HG02642 (cell line): ENCODE measurements around the gene LIX1L.

Experiments used
- ATAC-seq: cut with Tn5 transposase; IDR thresholded peaks from one replicate; pipeline ENCODE4 v1.9.1; 2021; ENCODE audit warnings: mild to moderate bottlenecking; ENCODE audit not compliant: unreplicated experiment, poor library complexity

Gene LIX1L

DNA sequence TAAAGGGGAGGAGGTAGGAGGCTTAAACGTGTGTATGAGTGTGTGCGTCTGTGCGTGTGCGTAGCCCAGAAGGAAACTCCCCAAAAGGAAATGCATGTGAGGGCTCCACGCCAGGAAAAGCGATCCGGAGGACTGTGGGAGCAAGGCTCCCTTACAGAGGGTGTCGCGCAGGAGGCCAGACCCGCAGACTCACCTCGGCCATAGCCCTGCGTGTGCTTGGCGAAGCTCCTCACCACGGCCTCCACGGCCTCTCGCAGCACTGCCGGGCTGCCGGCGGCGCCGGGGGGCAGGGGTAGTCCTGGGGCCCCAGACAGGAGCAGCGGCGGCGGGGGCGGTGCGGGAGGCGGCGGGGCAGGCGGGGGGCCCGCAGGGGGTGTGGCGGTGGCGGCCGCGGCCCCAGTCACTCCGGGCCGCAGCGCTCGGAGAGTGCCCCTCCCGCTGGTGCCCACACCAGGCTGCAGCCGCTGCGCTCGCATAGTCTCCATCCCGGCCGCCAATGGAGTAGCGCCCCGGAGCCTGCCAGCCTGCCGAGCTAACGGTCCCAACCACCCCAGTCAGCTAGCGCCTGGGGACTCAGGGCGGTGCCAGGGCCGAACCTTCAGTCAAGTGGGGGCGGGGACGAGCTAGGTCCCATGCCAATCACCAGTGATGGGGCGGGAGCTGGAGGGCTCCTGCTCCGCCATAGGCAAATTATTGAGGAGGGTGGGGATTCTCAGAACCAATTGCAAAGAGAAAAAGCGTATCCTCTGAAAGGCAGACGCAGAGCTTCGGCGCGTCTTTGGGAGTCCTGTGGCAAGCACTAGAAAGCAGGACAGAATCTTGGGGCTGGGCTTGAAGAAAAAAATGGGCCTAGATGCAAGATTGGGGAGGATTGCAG, at the start of gene LIX1L:
TSS of gene LIX1L (minus strand) at position 575 of the 877 bp plus-strand sequence. CDS start at position 485, 90 bp downstream.
- ATAC-seq, result peak; percentile 89

DNA sequence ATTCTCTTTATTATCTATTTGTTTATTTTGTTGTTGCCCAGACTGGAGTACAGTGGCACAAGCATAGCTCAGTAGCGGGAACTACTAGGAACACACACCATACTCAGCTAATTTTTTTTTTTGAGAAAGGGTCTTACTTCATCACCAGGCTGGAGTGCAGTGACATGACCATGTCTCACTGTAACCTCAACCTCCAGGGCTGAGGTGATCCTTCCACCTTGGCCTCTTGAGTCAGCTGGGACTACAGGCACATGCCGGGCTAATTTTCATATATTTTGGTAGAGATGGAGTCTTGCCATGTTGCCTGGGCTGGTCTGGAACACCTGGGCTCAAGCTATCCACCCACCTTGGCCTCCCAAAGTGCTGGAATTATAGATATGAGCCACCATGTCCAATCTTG, 43.9 kb upstream of the LIX1L start:
- no peak for ATAC-seq

DNA sequence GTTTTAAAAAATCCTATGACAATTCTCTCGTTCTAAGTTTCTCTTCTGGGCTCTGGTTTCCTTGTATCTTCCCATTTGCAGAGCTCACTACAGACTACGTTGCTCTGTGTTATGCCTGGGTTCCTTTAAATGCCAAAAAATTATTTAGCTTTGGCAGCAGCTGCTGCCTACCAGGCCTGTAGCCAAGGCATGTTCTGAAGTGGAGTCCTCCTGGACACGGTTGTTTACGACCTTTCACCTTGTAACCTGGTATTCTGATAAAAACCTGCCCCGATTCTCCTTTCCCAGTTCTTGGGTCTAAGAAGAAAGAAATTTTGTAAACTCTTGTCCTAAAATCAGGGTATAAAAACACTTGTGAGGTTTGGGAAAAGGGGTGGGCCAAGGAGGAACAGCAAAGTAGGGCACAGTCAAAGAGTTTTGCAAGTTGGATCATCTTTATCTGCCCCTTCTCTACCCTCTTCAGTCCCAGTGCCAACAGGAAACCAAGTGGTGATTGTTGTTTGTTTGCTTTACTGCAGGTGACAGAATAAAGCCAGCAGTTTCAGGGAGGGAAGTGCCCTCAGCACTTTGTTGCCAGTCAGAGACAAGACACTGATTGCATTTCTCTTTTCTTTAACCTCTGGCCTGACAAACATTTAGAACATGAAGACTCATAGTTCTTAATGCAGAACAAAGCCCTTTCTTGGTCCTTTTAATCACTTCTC, 41.7 kb upstream of the LIX1L start:
- no peak for ATAC-seq

DNA sequence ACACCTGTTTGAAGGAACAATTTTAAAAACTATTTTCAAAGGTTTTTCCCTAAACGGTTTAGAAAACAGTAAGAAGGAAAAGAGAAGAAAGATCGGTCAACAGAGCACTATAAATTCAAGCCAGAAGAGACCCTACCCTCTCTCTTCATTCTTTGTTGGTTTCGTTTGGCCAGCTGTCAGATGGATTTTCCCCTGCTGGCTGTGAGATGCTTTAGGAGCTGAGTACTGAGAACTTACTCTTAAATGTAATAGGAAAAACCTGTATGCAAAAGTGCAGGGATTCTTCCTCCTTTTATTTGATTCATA, 39.9 kb upstream of the LIX1L start:
- ATAC-seq, result no peak

DNA sequence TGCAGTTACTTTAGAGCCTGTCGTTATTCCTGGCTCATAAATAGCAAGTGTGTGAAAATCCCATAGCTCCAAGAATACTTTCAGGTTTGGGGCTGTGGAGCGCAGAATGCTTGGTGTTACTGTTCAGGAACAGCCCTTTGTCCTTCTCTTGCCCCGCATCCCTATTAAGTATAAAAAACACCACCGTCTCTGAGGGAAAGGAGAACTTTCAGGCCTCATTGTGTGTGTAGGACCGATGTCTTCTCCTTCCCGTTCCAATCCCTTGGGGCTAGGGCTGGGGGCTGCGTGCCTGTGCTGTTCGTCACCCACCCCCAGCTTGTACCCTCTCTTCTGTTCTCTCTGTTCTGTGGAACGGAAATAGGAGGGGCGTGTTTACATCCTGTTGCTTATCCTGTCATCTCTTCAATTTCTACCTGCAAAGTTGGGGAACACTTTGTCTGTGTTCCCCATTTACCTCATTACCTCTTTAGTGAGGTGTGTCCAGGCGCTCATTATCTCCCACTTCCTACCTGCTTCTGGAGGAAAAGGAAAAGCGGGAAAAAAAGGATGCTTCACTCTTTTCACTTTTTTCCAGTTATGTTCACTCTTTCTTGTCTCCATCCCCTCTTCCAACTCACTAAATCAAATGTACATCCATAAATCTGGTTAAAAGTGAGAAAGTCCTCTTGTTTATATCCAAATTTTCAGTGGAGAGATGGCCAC, 39.4 kb upstream of the LIX1L start:
- peak; percentile 30 for ATAC-seq

DNA sequence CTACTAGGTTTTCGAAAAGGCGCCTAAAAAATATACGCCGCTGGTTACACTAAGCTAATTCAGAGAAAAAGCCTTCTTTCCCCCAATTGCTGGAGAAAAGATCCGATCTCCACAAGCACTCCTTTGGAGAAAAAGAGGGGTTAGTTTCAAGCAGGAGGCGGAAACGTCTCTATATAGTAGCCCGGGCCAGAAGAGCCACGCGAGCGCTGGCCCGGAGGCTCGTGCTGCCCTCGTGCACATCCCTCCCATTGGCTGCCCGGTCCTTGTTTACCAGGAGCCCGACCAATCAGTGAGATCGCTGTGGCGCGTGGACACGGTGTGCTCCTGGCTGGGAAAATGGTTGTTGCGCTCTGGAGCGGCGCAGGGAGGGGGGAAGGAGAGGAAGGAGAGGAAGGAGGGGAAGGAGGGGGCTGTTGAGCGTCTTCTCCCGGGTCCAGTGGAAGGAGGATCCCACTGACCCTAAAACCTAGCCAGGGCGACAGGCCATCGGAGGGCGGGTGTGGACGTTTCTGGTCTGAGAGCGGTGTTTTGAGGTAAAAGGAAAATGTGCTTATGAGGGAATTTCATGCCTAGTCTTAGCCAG, 38.7 kb upstream of the LIX1L start, which contains the start of gene TXNIP:
TSS of gene TXNIP (minus strand) at position 147 of the 583 bp plus-strand sequence. CDS start 313 bp downstream, outside the sequence.
- peak; percentile 97 for ATAC-seq

DNA sequence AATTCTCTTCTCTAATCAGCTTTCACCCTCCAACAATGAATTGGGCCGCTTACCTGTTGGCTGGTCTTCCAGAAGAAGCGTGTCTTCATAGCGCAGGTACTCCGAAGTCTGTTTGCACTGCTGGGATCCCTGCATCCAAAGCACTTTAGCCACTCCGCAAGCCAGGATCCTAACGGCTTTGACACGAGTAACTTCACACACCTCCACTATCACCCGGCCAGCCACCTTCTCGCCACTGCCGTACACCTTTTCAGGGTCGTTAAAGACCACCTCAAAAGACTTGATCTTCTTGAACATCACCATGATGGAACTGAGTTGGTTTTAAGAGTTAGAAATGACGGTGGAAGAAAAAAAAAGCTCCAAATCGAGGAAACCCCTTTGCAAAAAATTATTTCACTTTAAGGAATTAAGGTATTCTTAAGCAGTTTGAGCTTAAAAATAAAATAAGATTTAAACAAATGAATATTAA, 38.2 kb upstream of the LIX1L start:
- no peak for ATAC-seq

DNA sequence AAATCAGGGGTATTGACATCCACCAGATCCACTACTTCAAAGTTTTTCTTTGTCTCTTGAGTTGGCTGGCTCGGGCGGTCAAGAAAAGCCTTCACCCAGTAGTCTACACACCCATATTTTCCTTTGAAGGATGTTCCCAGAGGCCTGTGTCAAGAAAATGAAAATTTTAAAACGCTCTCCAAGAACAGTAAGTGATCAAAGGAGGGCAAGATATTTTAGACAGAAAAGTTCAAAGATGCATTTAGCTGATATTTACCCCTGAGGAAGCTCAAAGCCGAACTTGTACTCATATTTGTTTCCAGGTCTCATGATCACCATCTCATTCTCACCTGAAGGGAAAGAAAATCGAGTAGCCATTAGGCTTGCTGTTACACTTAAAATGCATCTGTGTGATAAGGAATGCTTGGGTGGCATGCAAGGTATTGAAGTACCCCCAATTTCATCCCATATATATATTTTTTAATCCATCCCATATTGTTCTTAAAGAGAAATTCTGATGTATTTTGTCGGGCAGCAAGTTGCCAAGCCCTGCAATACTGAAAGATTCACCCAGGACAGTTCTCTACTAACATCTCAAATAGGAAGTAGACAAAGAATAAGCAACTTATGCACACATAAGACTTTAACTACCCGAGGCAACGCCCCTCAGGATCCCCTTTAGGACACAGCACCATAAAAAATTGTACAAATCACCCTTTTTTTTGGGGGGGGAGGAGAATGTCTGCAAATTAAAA, 37.5 kb upstream of the LIX1L start:
- no peak for ATAC-seq

DNA sequence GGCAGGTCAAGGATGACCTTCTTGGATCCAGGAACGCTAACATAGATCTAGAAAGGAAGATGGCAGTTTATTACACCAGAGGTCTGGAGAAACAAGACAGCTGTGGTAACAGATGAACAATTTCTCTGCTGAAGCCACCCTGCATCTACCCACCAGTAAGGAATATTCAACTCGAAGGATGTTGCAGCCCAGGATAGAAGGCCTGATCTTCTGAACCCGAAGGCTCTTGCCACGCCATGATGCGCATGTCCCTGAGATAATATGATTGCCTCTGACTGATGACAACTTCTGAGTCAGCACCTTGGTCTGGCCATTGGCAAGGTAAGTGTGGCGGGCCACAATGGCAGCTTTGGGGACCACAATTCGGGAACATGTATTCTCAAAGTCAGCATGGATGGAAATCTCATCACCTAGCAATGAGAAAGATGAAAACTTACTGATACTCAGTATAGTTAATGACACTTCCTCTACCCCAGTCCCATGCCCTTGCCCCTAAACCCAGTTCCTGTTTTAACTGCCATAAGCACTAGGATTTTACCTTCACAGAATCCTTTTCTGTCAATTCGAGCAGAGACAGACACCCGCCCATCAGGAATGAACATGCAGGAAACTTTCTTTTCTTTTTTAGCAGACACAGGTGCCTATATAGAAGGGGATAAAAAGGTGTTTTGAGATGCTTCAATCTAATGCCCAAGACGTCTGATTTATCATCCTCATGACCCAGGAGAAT, 36.7 kb upstream of the LIX1L start:
- no peak for ATAC-seq

DNA sequence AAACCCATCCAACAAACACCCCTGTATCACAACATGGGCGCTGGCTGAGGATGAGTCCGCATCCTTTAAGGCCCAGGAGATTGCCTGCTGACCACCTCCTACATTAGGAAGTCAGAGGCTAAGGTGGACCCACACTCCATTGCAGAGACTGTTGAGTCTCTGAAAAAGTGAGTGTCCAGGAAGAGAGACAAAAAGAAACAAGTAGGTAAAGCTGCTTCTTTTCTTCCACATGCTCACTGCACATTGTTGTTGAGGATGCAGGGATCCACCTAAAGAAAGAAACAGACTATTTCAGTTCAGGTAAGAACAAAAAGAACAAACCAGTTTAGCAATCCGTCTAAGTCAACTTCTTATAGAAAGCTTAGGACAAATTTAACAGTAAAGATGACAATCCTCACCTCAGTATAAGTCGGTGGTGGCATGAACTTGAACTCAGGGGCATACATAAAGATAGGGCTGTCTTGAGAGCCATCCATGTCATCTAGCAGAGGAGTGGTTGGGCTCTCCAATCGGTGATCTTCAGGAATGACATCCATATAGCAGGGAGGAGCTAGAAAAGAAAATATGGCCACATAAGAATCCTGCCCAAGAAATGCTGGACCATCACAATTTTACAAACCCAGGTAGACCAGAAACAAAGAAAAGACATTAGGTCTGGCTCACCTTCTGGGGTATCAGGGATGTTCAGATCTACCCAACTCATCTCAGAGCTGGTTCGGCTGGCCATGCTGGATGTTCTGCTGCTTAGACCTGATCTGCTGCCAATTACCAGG, 36.0 kb upstream of the LIX1L start:
- no peak for ATAC-seq

DNA sequence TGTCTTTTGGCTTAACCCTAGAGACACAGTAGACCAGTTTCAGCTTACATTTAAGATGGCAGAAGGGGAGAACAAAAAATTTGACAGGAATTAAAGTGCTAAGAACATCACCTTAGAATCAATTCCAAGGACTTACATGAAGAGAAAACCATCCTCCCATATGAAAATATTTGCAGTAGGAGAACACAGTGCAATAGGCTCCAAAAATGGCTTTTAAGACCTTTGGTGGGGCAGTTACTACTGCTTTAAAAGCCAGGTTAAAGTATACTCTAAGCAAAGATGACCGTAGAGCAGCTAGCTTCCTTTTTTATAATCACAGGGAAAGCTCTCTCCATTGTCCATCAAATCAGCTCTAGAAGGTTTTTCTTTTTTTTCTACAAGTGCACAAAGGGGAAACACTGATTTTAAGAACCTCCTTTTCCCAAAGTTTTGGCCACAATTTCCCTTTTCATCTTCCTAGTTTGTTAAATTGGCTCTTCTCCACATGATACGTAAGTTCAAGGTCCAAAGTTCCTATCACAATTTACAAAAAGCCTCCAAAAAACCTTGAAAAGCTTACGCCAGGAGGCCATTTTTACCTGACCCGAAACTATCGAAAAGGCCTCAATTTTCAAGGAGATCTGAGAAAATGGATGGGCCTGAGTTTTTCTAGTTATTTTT, 35.3 kb upstream of the LIX1L start:
- no peak for ATAC-seq

DNA sequence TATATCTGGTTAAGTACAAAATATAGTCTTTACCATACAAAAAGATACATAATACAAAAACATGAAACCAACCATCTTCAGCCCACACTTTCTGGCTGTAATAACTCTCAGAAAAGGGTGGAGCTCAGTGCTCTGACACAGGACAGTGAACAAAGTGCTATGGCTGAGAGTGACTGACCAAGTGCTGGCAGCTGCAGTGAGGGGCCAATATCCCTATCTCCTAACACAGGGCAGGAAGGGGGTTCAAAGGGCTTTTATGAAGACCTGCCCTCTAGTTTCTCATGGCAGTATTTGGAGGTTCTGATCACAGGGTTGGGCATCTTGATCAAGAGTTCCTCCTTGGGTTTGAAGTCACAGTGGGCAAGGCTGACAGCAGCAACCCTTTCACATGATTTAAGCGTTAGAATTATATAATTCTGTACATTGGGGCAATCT, 34.7 kb upstream of the LIX1L start:
- ATAC-seq, result no peak

DNA sequence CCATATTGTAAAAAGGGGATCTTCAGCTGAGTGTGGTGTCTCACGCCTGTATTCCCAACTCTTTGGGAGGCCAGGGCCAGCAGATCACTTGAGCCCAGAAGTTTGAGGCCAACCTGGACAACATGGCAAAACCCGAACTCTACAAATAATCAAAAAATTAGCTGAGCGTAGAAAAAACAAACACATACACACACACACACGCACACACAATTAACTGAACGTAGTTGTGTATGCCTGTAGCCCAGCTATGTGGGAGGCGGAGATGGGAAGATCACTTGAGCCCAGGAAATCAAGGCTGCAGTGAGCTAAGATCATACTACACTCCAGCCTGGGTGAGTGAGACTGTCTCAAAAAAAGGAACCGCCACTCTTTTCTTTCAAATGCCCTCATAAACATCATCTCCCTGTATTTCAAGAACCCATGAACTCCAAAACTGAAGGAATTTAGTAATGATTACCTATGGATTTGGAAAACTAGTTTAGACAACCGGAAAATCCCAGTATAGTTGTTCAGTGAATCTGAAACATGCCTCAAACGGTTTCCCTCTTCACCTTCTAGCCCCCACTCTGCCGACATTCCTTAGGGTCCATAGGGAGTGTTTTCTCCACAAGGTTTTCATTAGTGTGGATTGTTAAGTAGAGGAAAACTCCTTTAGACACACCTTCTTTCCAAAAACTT, 34.1 kb upstream of the LIX1L start:
- ATAC-seq, result no peak

DNA sequence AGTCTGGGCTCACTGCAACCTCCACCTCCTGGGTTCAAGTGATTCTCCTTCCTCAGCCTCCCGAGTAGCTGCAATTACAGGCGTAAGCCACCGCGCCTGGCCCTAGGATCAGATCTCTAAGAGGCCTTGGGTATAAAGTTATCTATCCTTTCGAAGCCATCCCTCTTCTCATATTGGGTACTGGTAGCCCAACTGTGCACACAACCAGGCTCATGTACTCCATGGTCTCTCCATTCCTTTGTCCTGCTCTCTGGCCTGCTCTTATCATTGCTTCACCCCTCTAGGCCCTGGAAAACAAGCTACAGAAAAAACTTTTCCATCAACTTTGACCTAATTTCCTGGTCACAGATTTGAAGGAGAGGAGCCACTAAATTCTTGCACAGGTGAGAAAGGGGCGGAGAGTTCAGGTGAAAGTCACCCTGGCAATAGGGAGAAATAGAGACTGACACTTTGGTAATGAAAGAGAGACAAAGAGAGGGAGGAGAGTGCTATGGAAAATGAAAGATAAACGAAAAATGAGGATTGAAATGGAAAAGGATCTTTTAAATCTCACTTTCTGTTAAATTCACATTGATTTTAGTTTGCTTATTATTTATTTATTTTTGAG, 32.5 kb upstream of the LIX1L start:
- no peak for ATAC-seq

DNA sequence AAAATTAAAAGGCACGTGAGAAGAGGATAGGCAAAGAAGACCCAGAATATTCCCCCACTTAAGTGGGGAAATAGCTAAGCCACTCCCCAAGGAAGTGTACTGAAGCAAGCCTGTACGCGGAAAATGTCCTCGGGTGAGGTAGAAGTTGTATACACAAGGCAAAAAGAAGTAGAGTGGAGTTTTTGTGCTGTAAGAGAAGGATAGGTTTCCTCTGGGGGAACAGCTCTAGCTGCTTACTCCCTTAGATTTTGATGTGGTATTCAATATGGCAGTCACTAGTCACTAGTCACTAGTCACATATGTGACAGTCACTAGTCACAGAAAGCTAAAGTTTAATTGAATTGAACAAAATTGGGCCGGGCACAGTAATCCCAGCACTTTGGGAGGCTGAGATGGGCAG, 31.0 kb upstream of the LIX1L start:
- ATAC-seq, result no peak

DNA sequence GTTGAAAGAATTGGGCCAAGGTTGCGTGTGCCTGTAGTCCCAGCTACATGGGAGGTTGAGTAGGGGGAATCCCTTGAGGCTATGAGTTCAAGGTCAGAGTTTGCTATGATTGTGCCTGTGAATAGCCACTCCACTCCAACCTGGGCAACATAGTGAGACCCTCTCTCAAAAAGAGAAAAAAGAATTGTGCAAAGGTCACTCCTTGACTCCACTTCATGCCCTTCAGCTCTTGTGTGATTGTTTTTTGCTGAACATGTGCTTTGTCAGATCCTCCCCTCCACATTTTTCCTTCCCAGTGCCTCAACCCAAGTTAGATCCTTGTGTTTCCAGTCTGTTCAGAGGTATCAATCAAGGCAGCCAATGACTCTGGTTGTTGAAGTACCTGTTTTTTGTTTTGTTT, 30.1 kb upstream of the LIX1L start:
- no peak for ATAC-seq

DNA sequence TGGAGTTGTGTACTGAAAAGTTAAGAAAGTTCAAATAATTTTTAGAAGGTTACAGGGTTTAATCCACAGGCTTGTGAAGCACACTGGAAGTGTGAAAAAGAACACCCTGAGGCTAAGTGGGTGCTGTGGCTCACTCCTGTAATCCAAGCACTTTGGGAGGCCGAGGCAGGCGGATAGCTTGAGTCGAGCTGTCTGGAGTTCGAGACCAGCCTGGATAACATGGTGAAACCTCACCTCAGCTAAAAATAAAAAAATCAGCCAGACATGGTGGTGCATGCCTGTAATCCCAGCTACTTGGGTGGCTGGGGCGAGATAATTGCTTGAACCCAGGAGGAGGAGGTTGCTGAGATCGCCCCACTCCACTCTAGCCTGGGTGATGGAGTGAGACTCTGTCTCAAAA, 28.7 kb upstream of the LIX1L start:
- no peak for ATAC-seq
